Smooth muscle cell (in vitro differentiated cells): ENCODE data around the gene GUCY2C. TPM values are rescaled to one million over a fixed set of nuclear protein-coding genes. Genes with fewer than 3 reads are reported as not detected.

Source experiments
- DNase-seq: peaks from one replicate; lab custom pipeline; 2025; ENCODE audit not compliant: unreplicated experiment; lab: John Stamatoyannopoulos, UW
- H2AFZ ChIP-seq: fragments of 200-600 bp; sonication (generic); 2 replicates; pipeline ENCODE4 v1.6.0; 2016; ENCODE audit warnings: antibody characterized with exemption, low read depth, mild to moderate bottlenecking
- H3F3A ChIP-seq: fragments of 200-600 bp; sonication (generic); 2 replicates; pipeline ENCODE4 v1.6.0; 2017; ENCODE audit warnings: antibody characterized with exemption, low read depth
- H3K27ac ChIP-seq: fragments of 200-600 bp; sonication (generic); 2 replicates; pipeline ENCODE4 v1.5.1; 2016; ENCODE audit warnings: low read depth, mild to moderate bottlenecking
- H3K27me3 ChIP-seq: fragments of 200-600 bp; sonication (generic); 2 replicates; pipeline ENCODE4 v1.6.1; 2016; ENCODE audit warnings: low read depth, mild to moderate bottlenecking
- H3K36me3 ChIP-seq: fragments of 200-600 bp; sonication (generic); 2 replicates; pipeline ENCODE4 v1.5.1; 2016; ENCODE audit warnings: low read depth
- H3K4me1 ChIP-seq: fragments of 200-600 bp; sonication (generic); 2 replicates; pipeline ENCODE4 v1.5.1; 2016; ENCODE audit warnings: low read depth
- H3K4me2 ChIP-seq: fragments of 200-600 bp; sonication (generic); 2 replicates; pipeline ENCODE4 v1.6.0; 2016; ENCODE audit warnings: mild to moderate bottlenecking
- H3K4me3 ChIP-seq: fragments of 200-600 bp; sonication (generic); 2 replicates; pipeline ENCODE4 v1.5.1; 2016; ENCODE audit warnings: mild to moderate bottlenecking
- H3K79me2 ChIP-seq: fragments of 200-600 bp; sonication (generic); 2 replicates; pipeline ENCODE4 v1.6.0; 2016; ENCODE audit warnings: low read depth, mild to moderate bottlenecking
- H3K9ac ChIP-seq: fragments of 200-600 bp; sonication (generic); 2 replicates; pipeline ENCODE4 v1.6.0; 2016; ENCODE audit warnings: low read depth
- H3K9me3 ChIP-seq: fragments of 200-600 bp; sonication (generic); replicated peaks from 2 replicates; pipeline ENCODE4 v1.5.1; 2016; ENCODE audit warnings: low read depth
- H4K20me1 ChIP-seq: fragments of 200-600 bp; sonication (generic); 2 replicates; pipeline ENCODE4 v1.6.0; 2016; ENCODE audit warnings: low read depth
- CTCF ChIP-seq: fragments of 200-600 bp; sonication (generic); IDR thresholded peaks from 2 replicates; pipeline ENCODE4 v1.5.1; 2017; ENCODE audit warnings: borderline replicate concordance, mild to moderate bottlenecking, antibody characterized with exemption; ENCODE audit not compliant: insufficient read depth, poor library complexity, severe bottlenecking
- WGBS: methylation state at CpG from one replicate; pipeline ENCODE4 v1.1.7; 2016; ENCODE audit warnings: low lambda C conversion rate; 5-methylcytosine and 5-hydroxymethylcytosine counted together
- polyA plus RNA-seq: library from polyadenylated mRNA; unstranded; fragments of >200 nt; fragmentation: Nextera tagmentation; extraction: Ambion mirVana; gene quantifications from 2 replicates; pipeline ENCODE4 v1.2.1, GENCODE V29; 2016
- total RNA-seq: library from RNA; depleted of rRNA; stranded (reverse); fragments of >200 nt; gene quantifications from 2 replicates; pipeline ENCODE4 v1.2.3, GENCODE V29; 2014

GUCY2C gene
- total and polyA plus RNA-seq, 2 experiments from 2014 or later, result not detected

GRCh38 chr12:14656846-14657245, 39.6 kb downstream of the GUCY2C start:
- WGBS, result 69% methylated on average over 9 of the region's 9 CpGs
- DNase-seq, result no peak
- Histone ChIP-seq H3K9ac (no peak overlapping the region), H3F3A (no peaks in the 10 kb centered on the region), H3K4me2 (no peak overlapping the region), H3K4me1 (no peaks in the 10 kb centered on the region), H2AFZ (no peak overlapping the region), H3K4me3 (no peak overlapping the region), H3K79me2 (no peaks in the 10 kb centered on the region), H3K9me3 (no peaks in the 10 kb centered on the region), H4K20me1 (no peaks in the 10 kb centered on the region), H3K27me3 (no peaks in the 10 kb centered on the region), H3K27ac (no peak overlapping the region), H3K36me3 (no peaks in the 10 kb centered on the region)
- no peak for TF ChIP-seq CTCF

GRCh38 chr12:14655284-14655683, 41.1 kb downstream of the GUCY2C start:
- H2AFZ ChIP-seq, result no peak overlapping the region
- H3K4me1 ChIP-seq, result no peaks in the 10 kb centered on the region
- WGBS, result 94% methylated on average over 1 of the region's 1 CpG
- no peaks in the 10 kb centered on the region for H3K79me2 ChIP-seq
- DNase-seq, result no peak
- no peak overlapping the region for H3K4me3 ChIP-seq
- no peaks in the 10 kb centered on the region for H3K27me3 ChIP-seq
- no peaks in the 10 kb centered on the region for H3K36me3 ChIP-seq
- no peak overlapping the region for H3K9ac ChIP-seq
- no peaks in the 10 kb centered on the region for H3K9me3 ChIP-seq
- no peak overlapping the region for H3K4me2 ChIP-seq
- no peak for TF ChIP-seq CTCF
- H3K27ac ChIP-seq, result no peak overlapping the region
- no peaks in the 10 kb centered on the region for H4K20me1 ChIP-seq
- no peaks in the 10 kb centered on the region for H3F3A ChIP-seq

- Histone ChIP-seq H3F3A (no peaks in the 10 kb centered on the region), H4K20me1 (no peaks in the 10 kb centered on the region), H3K9me3 (no peaks in the 10 kb centered on the region), H3K36me3 (no peaks in the 10 kb centered on the region), H3K9ac (no peak overlapping the region), H3K27me3 (no peaks in the 10 kb centered on the region), H3K4me3 (no peak overlapping the region), H3K4me1 (no peaks in the 10 kb centered on the region), H3K4me2 (no peak overlapping the region), H3K27ac (no peak overlapping the region), H3K79me2 (no peaks in the 10 kb centered on the region), H2AFZ (no peak overlapping the region)
- no peak for DNase-seq
- TF ChIP-seq CTCF, result no peak
Observed at GRCh38 chr12:14654842-14655241, 41.6 kb downstream of the GUCY2C start.

GRCh38 chr12:14654416-14654815, 42.0 kb downstream of the GUCY2C start:
- TF ChIP-seq CTCF, result no peak
- Histone ChIP-seq H3K4me3 (no peak overlapping the region), H3K9ac (no peak overlapping the region), H2AFZ (no peak overlapping the region), H3K79me2 (no peaks in the 10 kb centered on the region), H3K27me3 (no peaks in the 10 kb centered on the region), H3K9me3 (no peaks in the 10 kb centered on the region), H3K4me1 (no peaks in the 10 kb centered on the region), H4K20me1 (no peaks in the 10 kb centered on the region), H3K27ac (no peak overlapping the region), H3K36me3 (no peaks in the 10 kb centered on the region), H3K4me2 (no peak overlapping the region), H3F3A (no peaks in the 10 kb centered on the region)
- 95% methylated on average over 4 of the region's 4 CpGs for WGBS
- no peak for DNase-seq
